Type B pancreatic cell (in vitro differentiated cells): ENCODE measurements around the gene TAF7. TPM values are rescaled to one million over a fixed set of nuclear protein-coding genes. Genes with fewer than 3 reads are reported as not detected.
A peak's percentile ranks its signal among the peaks of the same experiment; 100 is the strongest.

ENCODE experiments used
- DNase-seq: peaks from one replicate; pipeline ENCODE4 v3.0.0; 2021; ENCODE audit warnings: mixed read lengths; ENCODE audit not compliant: unreplicated experiment; ENCODE audit errors: extremely low spot score
- H3K27ac Mint-ChIP-seq: 2 replicates; pipeline ENCODE4 v1.8.0; 2021; ENCODE audit warnings: mild to moderate bottlenecking, mixed read lengths
- H3K27me3 Mint-ChIP-seq: 2 replicates; pipeline ENCODE4 v1.8.0; 2021; ENCODE audit warnings: mixed read lengths
- H3K36me3 Mint-ChIP-seq: 2 replicates; pipeline ENCODE4 v1.8.0; 2021; ENCODE audit warnings: mixed read lengths
- H3K4me1 Mint-ChIP-seq: one replicate; pipeline ENCODE4 v1.8.0; 2021; ENCODE audit warnings: mixed read lengths; ENCODE audit not compliant: unreplicated experiment
- H3K4me3 Mint-ChIP-seq: 2 replicates; pipeline ENCODE4 v1.8.0; 2021; ENCODE audit warnings: mild to moderate bottlenecking, mixed read lengths
- H3K9me3 Mint-ChIP-seq: 2 replicates; pipeline ENCODE4 v1.8.0; 2021; ENCODE audit warnings: mixed read lengths
- total RNA-seq: library from RNA; stranded (reverse); gene quantifications from 2 replicates; pipeline ENCODE4 v1.2.1, GENCODE V29; 2021; ENCODE audit warnings: low replicate concordance
- TF ChIP-seq, protein P1 (sequence below): fragments of 200-600 bp; sonication (generic); conservative IDR thresholded peaks from 2 replicates; pipeline ENCODE4 v1.5.0; 2021; ENCODE audit warnings: antibody characterized with exemption, mild to moderate bottlenecking

TAF7 gene
- total RNA-seq, 1 donor from 2014 or later = 92.0 TPM

DNA sequence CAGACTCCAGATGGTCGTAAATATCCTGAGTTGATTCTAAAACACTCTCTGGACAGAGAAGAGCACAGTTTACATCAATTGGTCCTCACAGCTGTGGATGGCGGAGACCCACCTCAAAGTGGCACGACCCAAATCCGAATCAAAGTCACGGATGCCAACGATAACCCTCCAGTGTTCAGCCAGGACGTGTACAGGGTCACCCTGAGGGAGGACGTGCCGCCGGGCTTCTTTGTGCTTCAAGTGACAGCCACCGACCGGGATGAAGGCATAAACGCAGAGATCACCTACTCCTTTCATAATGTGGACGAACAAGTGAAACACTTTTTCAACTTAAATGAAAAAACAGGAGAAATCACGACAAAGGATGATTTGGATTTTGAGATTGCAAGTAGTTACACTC, 40.1 kb upstream of the TAF7 start:
- Mint-ChIP-seq H3K36me3 (no peaks in the 10 kb centered on the region), H3K9me3 (peaks cover 14% of the 10 kb centered on the region), H3K4me1 (no peaks in the 10 kb centered on the region), H3K4me3 (no peak overlapping the region), H3K27ac (no peak overlapping the region), H3K27me3 (no peaks in the 10 kb centered on the region)
- DNase-seq = no peak
- TF ChIP-seq, protein P1, sequence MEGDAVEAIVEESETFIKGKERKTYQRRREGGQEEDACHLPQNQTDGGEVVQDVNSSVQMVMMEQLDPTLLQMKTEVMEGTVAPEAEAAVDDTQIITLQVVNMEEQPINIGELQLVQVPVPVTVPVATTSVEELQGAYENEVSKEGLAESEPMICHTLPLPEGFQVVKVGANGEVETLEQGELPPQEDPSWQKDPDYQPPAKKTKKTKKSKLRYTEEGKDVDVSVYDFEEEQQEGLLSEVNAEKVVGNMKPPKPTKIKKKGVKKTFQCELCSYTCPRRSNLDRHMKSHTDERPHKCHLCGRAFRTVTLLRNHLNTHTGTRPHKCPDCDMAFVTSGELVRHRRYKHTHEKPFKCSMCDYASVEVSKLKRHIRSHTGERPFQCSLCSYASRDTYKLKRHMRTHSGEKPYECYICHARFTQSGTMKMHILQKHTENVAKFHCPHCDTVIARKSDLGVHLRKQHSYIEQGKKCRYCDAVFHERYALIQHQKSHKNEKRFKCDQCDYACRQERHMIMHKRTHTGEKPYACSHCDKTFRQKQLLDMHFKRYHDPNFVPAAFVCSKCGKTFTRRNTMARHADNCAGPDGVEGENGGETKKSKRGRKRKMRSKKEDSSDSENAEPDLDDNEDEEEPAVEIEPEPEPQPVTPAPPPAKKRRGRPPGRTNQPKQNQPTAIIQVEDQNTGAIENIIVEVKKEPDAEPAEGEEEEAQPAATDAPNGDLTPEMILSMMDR = no peak

DNA sequence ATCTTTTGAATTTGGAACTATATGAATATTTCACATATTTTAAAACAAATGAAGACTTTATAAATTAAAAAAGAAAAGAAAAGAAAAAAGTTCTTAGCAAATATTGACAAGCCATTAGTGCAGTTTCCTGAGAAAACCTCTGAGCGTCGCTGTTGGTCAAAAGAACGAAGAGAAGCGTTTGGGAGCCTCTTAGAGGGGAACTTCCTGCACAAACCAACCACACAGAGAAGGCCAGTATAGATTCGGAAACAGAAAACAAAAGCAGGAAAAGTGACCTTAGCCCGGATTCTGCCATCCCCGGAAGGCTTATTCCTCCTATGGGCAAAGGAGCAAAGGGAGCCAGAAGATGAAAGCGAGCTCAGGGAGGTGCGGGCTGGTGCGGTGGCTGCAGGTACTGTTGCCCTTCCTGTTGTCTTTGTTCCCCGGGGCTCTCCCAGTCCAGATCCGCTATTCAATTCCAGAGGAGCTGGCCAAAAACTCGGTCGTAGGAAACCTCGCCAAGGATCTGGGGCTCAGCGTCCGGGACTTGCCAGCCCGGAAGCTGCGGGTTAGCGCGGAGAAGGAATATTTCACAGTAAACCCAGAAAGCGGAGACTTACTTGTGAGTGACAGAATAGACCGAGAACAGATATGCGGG, 39.3 kb upstream of the TAF7 start, which contains the start of gene PCDHGB2:
TSS of gene PCDHGB2 (plus strand) at position 205 of the 637 bp plus-strand sequence. CDS start at position 347, 142 bp downstream.
- no peak for DNase-seq
- no peaks in the 10 kb centered on the region for H3K36me3 Mint-ChIP-seq
- TF ChIP-seq, protein P1 = peak; percentile 50
- H3K27me3 Mint-ChIP-seq = no peaks in the 10 kb centered on the region
- peaks cover 14% of the 10 kb centered on the region for H3K9me3 Mint-ChIP-seq
- no peaks in the 10 kb centered on the region for H3K4me1 Mint-ChIP-seq
- no peak within 1 kb of the TSS for H3K27ac Mint-ChIP-seq
- H3K4me3 Mint-ChIP-seq = no peak within 1 kb of the TSS

DNA sequence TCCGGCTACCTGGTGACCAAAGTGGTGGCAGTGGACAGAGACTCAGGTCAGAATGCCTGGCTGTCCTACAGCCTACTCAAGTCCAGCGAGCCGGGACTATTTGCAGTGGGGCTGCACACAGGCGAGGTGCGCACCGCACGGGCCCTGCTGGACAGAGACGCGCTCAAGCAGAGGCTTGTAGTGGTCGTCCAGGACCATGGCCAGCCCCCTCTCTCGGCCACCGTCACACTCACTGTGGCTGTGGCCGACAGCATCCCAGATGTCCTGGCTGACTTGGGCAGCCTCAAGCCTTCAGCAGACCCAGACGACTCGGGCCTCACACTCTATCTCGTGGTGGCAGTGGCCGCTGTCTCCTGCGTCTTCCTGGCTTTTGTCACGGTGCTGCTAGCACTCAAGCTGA, 36.4 kb upstream of the TAF7 start:
- peaks cover 9% of the 10 kb centered on the region for H3K9me3 Mint-ChIP-seq
- TF ChIP-seq, protein P1 = no peak
- no peaks in the 10 kb centered on the region for H3K27me3 Mint-ChIP-seq
- DNase-seq = no peak
- H3K27ac Mint-ChIP-seq = no peak overlapping the region
- H3K4me3 Mint-ChIP-seq = no peak overlapping the region
- H3K4me1 Mint-ChIP-seq = no peaks in the 10 kb centered on the region
- peaks cover 7% of the 10 kb centered on the region for H3K36me3 Mint-ChIP-seq

DNA sequence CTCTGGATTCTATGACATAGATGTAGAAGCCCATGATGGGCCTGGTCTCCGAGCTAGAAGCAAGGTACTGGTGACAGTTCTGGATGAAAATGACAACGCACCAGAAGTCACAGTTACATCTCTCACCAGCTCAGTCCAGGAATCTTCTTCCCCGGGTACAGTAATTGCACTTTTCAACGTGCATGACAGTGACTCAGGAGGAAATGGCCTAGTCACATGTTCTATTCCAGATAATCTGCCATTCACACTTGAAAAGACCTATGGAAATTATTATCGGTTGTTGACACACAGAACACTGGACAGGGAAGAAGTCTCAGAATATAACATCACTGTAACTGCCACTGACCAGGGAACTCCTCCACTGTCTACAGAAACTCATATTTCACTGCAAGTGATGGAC, 35.5 kb upstream of the TAF7 start:
- no peak for DNase-seq
- TF ChIP-seq, protein P1 = no peak
- Mint-ChIP-seq H3K9me3 (peaks cover 9% of the 10 kb centered on the region), H3K36me3 (peaks cover 7% of the 10 kb centered on the region), H3K4me1 (no peaks in the 10 kb centered on the region), H3K4me3 (no peak overlapping the region), H3K27ac (no peak overlapping the region), H3K27me3 (no peaks in the 10 kb centered on the region)

DNA sequence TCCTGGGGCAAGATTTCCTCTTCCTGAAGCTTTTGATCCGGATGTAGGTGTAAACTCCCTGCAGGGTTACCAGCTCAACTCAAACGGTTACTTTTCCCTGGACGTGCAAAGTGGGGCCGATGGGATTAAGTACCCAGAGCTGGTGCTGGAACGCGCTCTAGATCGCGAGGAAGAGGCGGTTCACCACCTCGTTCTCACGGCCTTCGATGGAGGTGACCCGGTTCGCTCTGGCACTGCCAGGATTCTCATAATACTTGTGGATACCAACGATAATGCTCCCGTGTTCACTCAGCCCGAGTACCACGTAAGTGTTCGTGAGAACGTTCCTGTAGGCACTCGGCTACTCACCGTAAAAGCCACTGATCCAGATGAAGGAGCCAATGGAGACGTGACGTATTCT, 35.1 kb upstream of the TAF7 start:
- Mint-ChIP-seq H3K4me3 (no peak overlapping the region), H3K36me3 (peaks cover 7% of the 10 kb centered on the region), H3K27me3 (no peaks in the 10 kb centered on the region), H3K27ac (no peak overlapping the region), H3K4me1 (no peaks in the 10 kb centered on the region), H3K9me3 (peaks cover 9% of the 10 kb centered on the region)
- TF ChIP-seq, protein P1 = no peak
- no peak for DNase-seq
